H1 (cell line): ENCODE measurements around the gene SH3GL2. TPM values are rescaled to one million over a fixed set of nuclear protein-coding genes. Genes with fewer than 3 reads are reported as not detected.

ENCODE experiments used
- CTCF ChIA-PET: fragments of 300-600 bp; sonication (Branson Sonifier 250); formaldehyde crosslinking; loops from one replicate; lab custom pipeline; 2021; ENCODE audit not compliant: partially characterized antibody; lab: Charles Lee
- POLR2A ChIA-PET: fragments of 300-600 bp; sonication (Branson Sonifier 250); formaldehyde crosslinking; loops from one replicate; lab custom pipeline; 2021; ENCODE audit warnings: inconsistent platforms; ENCODE audit not compliant: partially characterized antibody; lab: Charles Lee
- DNase-seq, 2 experiments: peaks; one replicate each; pipeline versions ENCODE4 v3.0.0 to v3.0.0-alpha.2; 2010 to 2022; ENCODE audit warnings: low spot score in 2 of 2, low read depth in 1 of 2, mixed read lengths in 1 of 2
- FAIRE-seq: peaks from 2 replicates; lab custom pipeline; 2011; peaks lifted over from hg19 to GRCh38; lab: Jason Lieb, UNC
- H2AFZ ChIP-seq: 2 replicates; pipeline ENCODE4 v1.8.1; 2012; ENCODE audit warnings: low read length, inconsistent platforms
- H2AK5ac ChIP-seq: 2 replicates; pipeline ENCODE4 v1.6.1; 2013; ENCODE audit warnings: low read depth, low read length
- H2BK120ac ChIP-seq: replicated peaks from 2 replicates; pipeline ENCODE3; 2013; ENCODE audit warnings: low read depth, low read length, inconsistent platforms
- H2BK12ac ChIP-seq: 2 replicates; pipeline ENCODE4 v1.6.1; 2013; ENCODE audit warnings: low read depth, low read length
- H2BK15ac ChIP-seq: 2 replicates; pipeline ENCODE4 v1.6.1; 2013; ENCODE audit warnings: low read length
- H2BK20ac ChIP-seq: 2 replicates; pipeline ENCODE4 v1.6.1; 2013; ENCODE audit warnings: low read length
- H2BK5ac ChIP-seq: 2 replicates; pipeline ENCODE4 v1.6.1; 2013; ENCODE audit warnings: low read depth, low read length
- H3K14ac ChIP-seq: 2 replicates; pipeline ENCODE4 v1.6.1; 2013; ENCODE audit warnings: inconsistent platforms; ENCODE audit not compliant: insufficient read length
- H3K18ac ChIP-seq: 2 replicates; pipeline ENCODE4 v1.6.1; 2013; ENCODE audit warnings: low read length; ENCODE audit errors: extremely low read depth
- H3K23ac ChIP-seq: 2 replicates; pipeline ENCODE4 v1.6.1; 2013; ENCODE audit warnings: inconsistent platforms; ENCODE audit not compliant: insufficient read length
- H3K23me2 ChIP-seq: 2 replicates; pipeline ENCODE4 v1.6.1; 2013; ENCODE audit warnings: low read depth, low read length
- H3K27ac ChIP-seq: 2 replicates; pipeline ENCODE4 v1.6.1; 2011; ENCODE audit warnings: low read depth, low read length, inconsistent platforms
- H3K27me3 ChIP-seq, 4 experiments: replicated peaks in 1 of 4; 1 replicate in 1 of 4; 2 replicates in 3 of 4; pipeline versions ENCODE4 v1.6.1 to v1.8.1; 2011 to 2013; ENCODE audit warnings: low read length in 3 of 4, mild to moderate bottlenecking in 3 of 4, inconsistent platforms in 2 of 4, mixed read lengths in 2 of 4, moderate library complexity in 1 of 4; ENCODE audit not compliant: control insufficient read depth in 3 of 4, insufficient read depth in 3 of 4; ENCODE audit errors: extremely low read depth in 1 of 4
- H3K36me3 ChIP-seq, 4 experiments: 2 replicates each; pipeline versions ENCODE4 v1.6.1 to v1.8.1; 2011 to 2013; ENCODE audit warnings: mild to moderate bottlenecking in 4 of 4, low read length in 3 of 4, moderate library complexity in 2 of 4, control low read depth in 1 of 4, inconsistent platforms in 1 of 4; ENCODE audit not compliant: insufficient read depth in 4 of 4, control insufficient read depth in 2 of 4
- H3K4ac ChIP-seq: replicated peaks from 2 replicates; pipeline ENCODE3; 2013; ENCODE audit warnings: low read length, low read depth, mixed read lengths, inconsistent platforms; ENCODE audit not compliant: insufficient read length
- H3K4me1 ChIP-seq, 4 experiments: replicated peaks in 1 of 4; 1 replicate in 1 of 4; 2 replicates in 3 of 4; pipeline versions ENCODE4 v1.6.1 to v1.8.1; 2011 to 2013; ENCODE audit warnings: low read length in 3 of 4, inconsistent platforms in 2 of 4, mixed read lengths in 1 of 4; ENCODE audit not compliant: insufficient read depth in 4 of 4, control insufficient read depth in 3 of 4
- H3K4me2 ChIP-seq, 2 experiments: 2 replicates each; pipeline versions ENCODE4 v1.6.1 to v1.8.1; 2011 to 2013; ENCODE audit warnings: low read depth in 2 of 2, low read length in 2 of 2, control low read depth in 1 of 2, inconsistent platforms in 1 of 2, mild to moderate bottlenecking in 1 of 2; ENCODE audit not compliant: insufficient read depth in 1 of 2
- H3K4me3 ChIP-seq, 4 experiments: fragments of 200-600, 300-600 bp in 1 of 4; sonication (generic), shearing (Covaris generic), sonication (Bioruptor Twin) in 1 of 4; 2 replicates each; pipeline versions ENCODE4 v1.5.1 to v1.8.1; 2011 to 2016; ENCODE audit warnings: low read length in 4 of 4, low read depth in 3 of 4, control low read depth in 2 of 4, inconsistent platforms in 2 of 4, mild to moderate bottlenecking in 2 of 4, mixed read lengths in 1 of 4, moderate library complexity in 1 of 4; ENCODE audit not compliant: insufficient read depth in 2 of 4; ENCODE audit errors: extremely low read depth in 1 of 4
- H3K56ac ChIP-seq: replicated peaks from 2 replicates; pipeline ENCODE3; 2013; ENCODE audit warnings: low read depth, mild to moderate bottlenecking, mixed read lengths, low read length, inconsistent platforms; ENCODE audit not compliant: insufficient read length
- H3K79me1 ChIP-seq: 2 replicates; pipeline ENCODE4 v1.6.1; 2013; ENCODE audit warnings: low read depth, low read length, control low read depth
- H3K79me2 ChIP-seq, 2 experiments: 2 replicates each; pipeline versions ENCODE4 v1.6.1 to v1.8.1; 2012 to 2013; ENCODE audit warnings: low read length in 2 of 2, mild to moderate bottlenecking in 2 of 2, inconsistent platforms in 1 of 2; ENCODE audit not compliant: insufficient read depth in 2 of 2, control insufficient read depth in 1 of 2
- H3K9ac ChIP-seq, 4 experiments: replicated peaks in 1 of 4; 1 replicate in 1 of 4; 2 replicates in 3 of 4; pipeline versions ENCODE4 v1.6.1 to v1.8.1; 2011 to 2013; ENCODE audit warnings: low read depth in 3 of 4, low read length in 3 of 4, control low read depth in 2 of 4, mild to moderate bottlenecking in 2 of 4, moderate library complexity in 2 of 4, inconsistent platforms in 1 of 4; ENCODE audit errors: extremely low read depth in 1 of 4
- H3K9me3 ChIP-seq, 2 experiments: 2 replicates each; pipeline versions ENCODE4 v1.6.1 to v1.8.1; 2012 to 2013; ENCODE audit warnings: mild to moderate bottlenecking in 2 of 2, moderate library complexity in 2 of 2, control low read depth in 1 of 2, inconsistent platforms in 1 of 2, low read depth in 1 of 2, low read length in 1 of 2, mixed read lengths in 1 of 2; ENCODE audit not compliant: insufficient read depth in 2 of 2
- H4K20me1 ChIP-seq, 2 experiments: replicated peaks in 1 of 2; 2 replicates each; pipeline versions ENCODE3 to v1.8.1; 2011 to 2013; ENCODE audit warnings: inconsistent platforms in 2 of 2, low read length in 2 of 2, mild to moderate bottlenecking in 1 of 2; ENCODE audit not compliant: insufficient read depth in 2 of 2, control insufficient read depth in 1 of 2
- H4K5ac ChIP-seq: 2 replicates; pipeline ENCODE4 v1.6.1; 2013; ENCODE audit warnings: low read length, low read depth, mixed read lengths, inconsistent platforms; ENCODE audit not compliant: insufficient read length
- H4K8ac ChIP-seq: 2 replicates; pipeline ENCODE4 v1.8.0; 2013; ENCODE audit warnings: mild to moderate bottlenecking, moderate library complexity, low read length, inconsistent platforms; ENCODE audit not compliant: insufficient read depth; ENCODE audit errors: extremely low read depth
- H4K91ac ChIP-seq: replicated peaks from 2 replicates; pipeline ENCODE3; 2013; ENCODE audit warnings: low read length, mixed read lengths, inconsistent platforms; ENCODE audit not compliant: insufficient read length
- CTCF ChIP-seq, 3 experiments: IDR thresholded peaks; 1 replicate in 2 of 3; 2 replicates in 1 of 3; pipeline versions ENCODE4 v1.5.1 to v1.6.1; 2011; ENCODE audit warnings: low read length in 3 of 3, mild to moderate bottlenecking in 3 of 3, inconsistent platforms in 2 of 3, low read depth in 1 of 3, moderate library complexity in 1 of 3; ENCODE audit not compliant: insufficient read depth in 1 of 3; ENCODE audit errors: control extremely low read depth in 1 of 3
- EGR1 ChIP-seq: IDR thresholded peaks from 2 replicates; pipeline ENCODE4 v1.6.1; 2011; ENCODE audit warnings: low read depth, low read length, borderline replicate concordance
- EP300 ChIP-seq, 2 experiments: IDR thresholded peaks; 1 replicate in 1 of 2; 2 replicates in 1 of 2; pipeline ENCODE4 v1.6.1; 2011 to 2012; ENCODE audit warnings: low read depth in 2 of 2, low read length in 2 of 2, mild to moderate bottlenecking in 2 of 2, borderline replicate concordance in 1 of 2, inconsistent platforms in 1 of 2, moderate library complexity in 1 of 2
- HDAC6 ChIP-seq: IDR thresholded peaks from one replicate; pipeline ENCODE4 v1.7.1; 2012; ENCODE audit warnings: low read depth, mild to moderate bottlenecking, inconsistent platforms, low read length, moderate library complexity
- KDM5A ChIP-seq: fragments of 200-600 bp; IDR thresholded peaks from 2 replicates; pipeline ENCODE4 v1.7.1; 2012; ENCODE audit warnings: mild to moderate bottlenecking, low read length, inconsistent platforms, mixed read lengths
- RBBP5 ChIP-seq: IDR thresholded peaks from 2 replicates; pipeline ENCODE4 v1.7.1; 2012; ENCODE audit warnings: low read depth, mild to moderate bottlenecking, inconsistent platforms, low read length, moderate library complexity, borderline replicate concordance
- SP2 ChIP-seq: IDR thresholded peaks from 2 replicates; pipeline ENCODE4 v1.6.1; 2012; ENCODE audit warnings: mild to moderate bottlenecking, low read length, inconsistent platforms
- SRF ChIP-seq: IDR thresholded peaks from 2 replicates; pipeline ENCODE4 v1.6.1; 2011; ENCODE audit warnings: mild to moderate bottlenecking, low read depth, low read length, moderate library complexity
- WGBS, 2 experiments: shearing (Covaris generic) in 1 of 2; methylation state at CpG; one replicate each; pipeline versions ENCODE4 v1.1.6 to v1.1.7; 2013 to 2015; ENCODE audit warnings: low lambda C conversion rate in 2 of 2, mixed read lengths in 2 of 2, inconsistent platforms in 1 of 2, low coverage in 1 of 2, missing lambda C conversion rate in 1 of 2; ENCODE audit not compliant: insufficient replicate concordance in 2 of 2, insufficient coverage in 1 of 2, insufficient read length in 1 of 2; ENCODE audit errors: extremely low coverage in 1 of 2, missing lambda C conversion rate in 1 of 2; 5-methylcytosine and 5-hydroxymethylcytosine counted together
- polyA plus RNA-seq, 7 experiments: library from polyadenylated mRNA; depleted of rRNA in 3 of 7; stranded (reverse) in 5 of 7; unstranded in 2 of 7; fragments of >200 nt in 5 of 7; fragments of 200-250 nt in 2 of 7; gene quantifications; 1 replicate in 5 of 7; 2 replicates in 1 of 7; 4 replicates in 1 of 7; pipeline versions ENCODE4 v1.2.1 to v1.2.3, GENCODE V29; 2011 to 2013; ENCODE audit warnings: missing spikeins in 2 of 7, mixed read lengths in 2 of 7
- total RNA-seq: library from RNA; stranded (reverse); fragmentation: NEBNext Ultra II Directional; extraction: Animal tissue kit (Norgen Biotek cat#: 25700); gene quantifications from 2 replicates; pipeline ENCODE4 v1.2.1, GENCODE V29; 2021

SH3GL2 gene
- total and polyA plus RNA-seq, 2 of the 8 experiments (the other 6 are each of a cell fraction or from before 2014, with no cell fraction given): 4.7 to 5.3 TPM

DNA sequence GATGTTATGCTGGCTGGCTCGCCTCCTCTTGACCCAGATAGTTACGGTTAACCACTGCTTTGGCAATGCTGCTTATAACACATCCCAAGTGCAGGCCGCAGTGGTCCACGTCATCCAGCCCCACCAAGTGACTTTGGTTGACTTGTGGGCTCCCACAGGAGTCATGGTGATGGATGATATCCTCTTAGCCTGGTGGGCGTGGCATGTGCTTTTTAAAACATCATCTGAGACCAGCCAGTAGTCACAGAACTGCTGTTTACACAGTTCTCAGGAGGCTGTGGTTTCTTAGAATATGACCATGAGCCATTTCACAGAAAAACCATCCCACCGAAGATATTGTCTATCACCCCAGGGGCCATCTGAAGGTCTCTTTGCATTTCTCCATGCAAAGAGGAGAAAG, 216.9 kb downstream of the SH3GL2 start:
- Histone ChIP-seq H3K14ac (no peak overlapping the region), H2BK5ac (no peak overlapping the region), H3K23ac (no peak overlapping the region), H3K36me3 (no peaks in the 10 kb centered on the region), H3K9me3 (no peaks in the 10 kb centered on the region), H2BK12ac (no peak overlapping the region), H3K4me1 (no peaks in the 10 kb centered on the region), H3K27me3 (no peaks in the 10 kb centered on the region), H4K5ac (no peak overlapping the region), H3K18ac (no peak overlapping the region), H3K4me2 (no peak overlapping the region), H3K4me3 (no peak overlapping the region), H4K20me1 (no peaks in the 10 kb centered on the region), H2AFZ (no peak overlapping the region), H3K9ac (no peak overlapping the region), H2AK5ac (no peak overlapping the region), H4K91ac (no peak overlapping the region), H3K4ac (no peak overlapping the region), H3K79me1 (no peaks in the 10 kb centered on the region), H2BK20ac (no peak overlapping the region), H2BK15ac (no peak overlapping the region), H2BK120ac (no peak overlapping the region), H3K56ac (no peak overlapping the region), H4K8ac (no peak overlapping the region), H3K23me2 (no peaks in the 10 kb centered on the region), H3K27ac (no peak overlapping the region), H3K79me2 (no peaks in the 10 kb centered on the region)
- ChIA-PET CTCF (interaction anchor here (0.7 to 1.5 kb wide), 2 partner anchors 11 to 411 kb away, joined by 3 read pairs; no protein-coding TSS in a partner anchor), POLR2A (no interaction called here)
- no peak for FAIRE-seq
- DNase-seq: no peak
- TF ChIP-seq CTCF (IDR thresholded peaks at IDR 0.05; ENCODE audit: control extremely low read depth in 1 of 3, insufficient read depth in 1 of 3, low read depth in 1 of 3, low read length in 3 of 3): no peak
- no peak for TF ChIP-seq KDM5A
- no peak for TF ChIP-seq HDAC6
- no peak for TF ChIP-seq SRF
- no peak for TF ChIP-seq EP300 (IDR thresholded peaks at IDR 0.05; ENCODE audit: borderline replicate concordance in 1 of 2, low read depth in 2 of 2, low read length in 2 of 2)
- TF ChIP-seq SP2: no peak
- no peak for TF ChIP-seq RBBP5
- TF ChIP-seq EGR1: no peak
- WGBS, 2 experiments: 75% methylated on average over 6 of the region's 6 CpGs; no CpG with 5 or more reads in 1 of the 2 experiments
